Endodermal cell (in vitro differentiated cells): Measurements from ENCODE around the gene PAK1IP1. TPM values are rescaled to one million over a fixed set of nuclear protein-coding genes. Genes with fewer than 3 reads are reported as not detected.

Source experiments
- DNase-seq: peaks from one replicate; pipeline ENCODE4 v3.0.0-alpha.2; 2017
- H3K27ac ChIP-seq: 2 replicates; pipeline ENCODE4 v1.5.1; 2013; ENCODE audit warnings: mild to moderate bottlenecking, low read depth, low read length, moderate library complexity
- H3K27me3 ChIP-seq: 2 replicates; pipeline ENCODE4 v1.6.1; 2013; ENCODE audit warnings: mild to moderate bottlenecking, low read length, moderate library complexity; ENCODE audit not compliant: insufficient read depth, control insufficient read depth, poor library complexity, severe bottlenecking
- H3K36me3 ChIP-seq: 2 replicates; pipeline ENCODE4 v1.7.0; 2013; ENCODE audit warnings: mild to moderate bottlenecking, low read length, moderate library complexity; ENCODE audit not compliant: control insufficient read depth, insufficient read depth
- H3K4me1 ChIP-seq: one replicate; pipeline ENCODE4 v1.7.0; 2013; ENCODE audit warnings: low read length; ENCODE audit not compliant: control insufficient read depth, insufficient read depth
- H3K4me3 ChIP-seq: 2 replicates; pipeline ENCODE4 v1.5.1; 2013; ENCODE audit warnings: mild to moderate bottlenecking, low read length, moderate library complexity
- H3K9ac ChIP-seq: 2 replicates; pipeline ENCODE4 v1.6.1; 2013; ENCODE audit warnings: mild to moderate bottlenecking, low read length, moderate library complexity; ENCODE audit not compliant: poor library complexity, severe bottlenecking; ENCODE audit errors: extremely low read depth
- H3K9me3 ChIP-seq: 2 replicates; pipeline ENCODE4 v1.6.1; 2013; ENCODE audit warnings: mild to moderate bottlenecking, low read length, moderate library complexity; ENCODE audit not compliant: control insufficient read depth
- H3K27ac Mint-ChIP-seq: 2 replicates; pipeline ENCODE4 v1.8.0; 2020; ENCODE audit warnings: mixed read lengths
- H3K27me3 Mint-ChIP-seq: 2 replicates; pipeline ENCODE4 v1.8.0; 2021; ENCODE audit warnings: mild to moderate bottlenecking, mixed read lengths; ENCODE audit not compliant: insufficient read depth
- H3K36me3 Mint-ChIP-seq: 2 replicates; pipeline ENCODE4 v1.8.0; 2020; ENCODE audit warnings: low read depth, mixed read lengths
- H3K4me1 Mint-ChIP-seq: 2 replicates; pipeline ENCODE4 v1.8.0; 2020; ENCODE audit warnings: mixed read lengths
- H3K4me3 Mint-ChIP-seq: 2 replicates; pipeline ENCODE4 v1.8.0; 2020; ENCODE audit warnings: mild to moderate bottlenecking, moderate library complexity, mixed read lengths
- H3K9me3 Mint-ChIP-seq: 2 replicates; pipeline ENCODE4 v1.8.0; 2020; ENCODE audit warnings: mild to moderate bottlenecking, mixed read lengths
- CTCF ChIP-seq: fragments of 200-600 bp; sonication (generic); conservative IDR thresholded peaks from 2 replicates; pipeline ENCODE4 v1.5.0; 2021; ENCODE audit warnings: antibody characterized with exemption, mild to moderate bottlenecking
- WGBS, 2 experiments: methylation state at CpG; one replicate each; pipeline versions ENCODE4 v1.1.5 to v1.1.7; 2013; ENCODE audit warnings: missing lambda C conversion rate in 2 of 2, mixed read lengths in 1 of 2; ENCODE audit not compliant: insufficient coverage in 1 of 2, insufficient read length in 1 of 2; 5-methylcytosine and 5-hydroxymethylcytosine counted together
- total RNA-seq, 2 donors: library from RNA; stranded (reverse); fragmentation: NEBNext Ultra II Directional in 1 of 2; extraction: Animal tissue kit (Norgen Biotek cat#: 25700) in 1 of 2; gene quantifications; 2 replicates in 1 of 2; 3 replicates in 1 of 2; pipeline ENCODE4 v1.2.1, GENCODE V29; 2021

The PAK1IP1 gene
- total RNA-seq, 2 donors from 2014 or later: 15.3 to 16.8 TPM

- no peak for TF ChIP-seq CTCF
- 86% methylated on average over 6 of the region's 6 CpGs; no CpG with 5 or more reads in 1 of the 2 experiments for WGBS, 2 experiments
- H3K36me3 Mint-ChIP-seq: peaks cover 15% of the 10 kb centered on the region
Observed at GRCh38 chr6:10743515-10743914, 48.7 kb downstream of the PAK1IP1 start.

DNA sequence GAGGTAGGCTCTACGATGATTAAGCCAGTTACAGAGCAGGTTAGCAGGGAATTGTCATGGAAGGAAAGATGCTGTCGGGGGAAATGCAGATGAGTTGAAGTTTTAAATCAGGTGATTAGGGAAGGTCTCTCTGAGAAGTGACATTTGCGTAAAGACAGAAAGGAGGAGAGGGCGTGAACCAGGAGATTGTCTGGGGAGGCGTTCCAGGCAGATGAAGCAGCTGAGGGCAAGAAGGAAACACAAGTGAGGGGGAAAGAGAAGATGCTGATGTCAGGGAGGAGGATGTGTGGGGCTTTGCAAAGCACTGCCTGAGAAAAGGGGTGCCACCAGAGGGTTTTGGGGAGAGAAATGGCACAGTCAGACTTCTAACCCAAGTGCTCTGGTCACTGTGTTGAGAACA is 50.3 kb downstream of the PAK1IP1 start:
- H3K27ac Mint-ChIP-seq: no peak overlapping the region
- TF ChIP-seq CTCF: no peak
- no peaks in the 10 kb centered on the region for H3K9me3 Mint-ChIP-seq
- Histone ChIP-seq H3K27ac (no peak overlapping the region), H3K36me3 (peaks cover 6% of the 10 kb centered on the region), H3K4me1 (peaks cover 8% of the 10 kb centered on the region), H3K9ac (no peak overlapping the region), H3K9me3 (peaks cover 8% of the 10 kb centered on the region), H3K4me3 (no peak overlapping the region), H3K27me3 (no peaks in the 10 kb centered on the region)
- DNase-seq: no peak
- peaks cover 18% of the 10 kb centered on the region for H3K36me3 Mint-ChIP-seq
- H3K4me3 Mint-ChIP-seq: no peak overlapping the region
- peaks cover 38% of the 10 kb centered on the region for H3K4me1 Mint-ChIP-seq
- WGBS, 2 experiments: 79 to 90% methylated on average over 4 to 5 of the region's 5 CpGs
- H3K27me3 Mint-ChIP-seq: no peaks in the 10 kb centered on the region

More at GRCh38 chr6:10743515-10743914, 48.7 kb downstream of the PAK1IP1 start:
- Mint-ChIP-seq H3K4me3 (no peak overlapping the region), H3K4me1 (peaks cover 22% of the 10 kb centered on the region), H3K27me3 (no peaks in the 10 kb centered on the region), H3K9me3 (no peaks in the 10 kb centered on the region), H3K27ac (no peak overlapping the region)
- Histone ChIP-seq H3K27ac (no peak overlapping the region), H3K27me3 (no peaks in the 10 kb centered on the region), H3K9ac (no peak overlapping the region), H3K9me3 (peaks cover 8% of the 10 kb centered on the region), H3K36me3 (peaks cover 1% of the 10 kb centered on the region), H3K4me1 (no peaks in the 10 kb centered on the region), H3K4me3 (no peak overlapping the region)
- DNase-seq: no peak

GRCh38 chr6:10746915-10747250 is 52.1 kb downstream of the PAK1IP1 start:
- peaks cover 56% of the 10 kb centered on the region for H3K4me1 Mint-ChIP-seq
- no peaks in the 10 kb centered on the region for H3K27me3 Mint-ChIP-seq
- H3K4me3 ChIP-seq: peak overlapping the region; percentile 87
- peaks cover 19% of the 10 kb centered on the region for H3K36me3 ChIP-seq
- peak overlapping the region; percentile 46 for H3K27ac Mint-ChIP-seq
- H3K27ac ChIP-seq: no peak overlapping the region
- no peaks in the 10 kb centered on the region for H3K9me3 ChIP-seq
- H3K4me3 Mint-ChIP-seq: peak overlapping the region; percentile 95
- H3K4me1 ChIP-seq: peaks cover 18% of the 10 kb centered on the region
- DNase-seq: no peak
- H3K36me3 Mint-ChIP-seq: peaks cover 21% of the 10 kb centered on the region
- TF ChIP-seq CTCF: no peak
- 81 to 89% methylated on average over 9 of the region's 9 CpGs for WGBS, 2 experiments
- no peaks in the 10 kb centered on the region for H3K9me3 Mint-ChIP-seq
- H3K27me3 ChIP-seq: no peaks in the 10 kb centered on the region
- H3K9ac ChIP-seq: no peak overlapping the region
